ENCODE data around the gene RAPGEF2.
"Not testable (repeated sequence)": the region's sequence is repeated elsewhere in the genome, so short reads cannot be mapped to it uniquely, and the experiment has no call there.

The RAPGEF2 gene

GRCh38 chr4:159250751-159251325 lies 148.0 kb downstream of the RAPGEF2 start:
- no peak overlapping the region for H3K27ac Mint-ChIP-seq
- H3K4me1 Mint-ChIP-seq: peaks cover 0 to 2% of the 10 kb centered on the region in 2 donors
- H3K4me3 Mint-ChIP-seq: no peak overlapping the region
- DNase-seq (no peak), ATAC-seq (replicated peaks) (no peak)
- no peaks in the 10 kb centered on the region for H3K27me3 Mint-ChIP-seq
- peaks cover 0 to 4% of the 10 kb centered on the region in 2 donors for H3K9me3 Mint-ChIP-seq
- peaks cover 13 to 25% of the 10 kb centered on the region in 2 donors for H3K36me3 Mint-ChIP-seq

GRCh38 chr4:159251580-159251979 lies 148.7 kb downstream of the RAPGEF2 start:
- H3K9me3 Mint-ChIP-seq; DNase-seq; ATAC-seq (replicated peaks); H3K27ac Mint-ChIP-seq; H3K27me3 Mint-ChIP-seq; H3K4me3 Mint-ChIP-seq; H3K4me1 Mint-ChIP-seq: not testable (repeated sequence)
- H3K36me3 Mint-ChIP-seq: peaks cover 14 to 29% of the 10 kb centered on the region in 2 donors

DNA sequence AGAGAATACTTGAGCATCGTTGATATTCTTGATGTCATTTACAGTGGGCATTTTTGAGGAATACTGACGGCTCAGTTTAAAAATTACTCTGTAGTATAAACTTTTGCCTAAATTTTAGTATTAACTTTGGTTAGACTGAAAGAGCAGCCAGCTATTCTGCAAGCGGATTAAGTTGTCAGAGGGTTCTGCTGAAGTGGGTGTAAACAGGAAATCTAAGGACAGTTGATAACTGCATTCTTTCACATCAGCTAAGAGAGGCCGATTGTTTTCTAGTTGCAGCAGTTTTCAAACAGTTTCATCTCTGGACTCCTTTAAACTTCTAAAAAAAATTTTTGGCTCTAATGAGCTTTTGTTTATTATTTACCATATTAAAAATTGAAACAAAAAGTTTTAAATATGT lies 149.6 kb downstream of the RAPGEF2 start:
- Mint-ChIP-seq H3K4me1 (peaks cover 0 to 2% of the 10 kb centered on the region in 2 donors), H3K36me3 (peaks cover 12 to 35% of the 10 kb centered on the region in 2 donors), H3K4me3 (no peak overlapping the region), H3K9me3 (peaks cover 4% of the 10 kb centered on the region in 2 donors), H3K27me3 (no peaks in the 10 kb centered on the region), H3K27ac (no peak overlapping the region)
- DNase-seq: no peak
- ATAC-seq (replicated peaks): no peak

GRCh38 chr4:159256037-159256436 lies 153.2 kb downstream of the RAPGEF2 start:
- DNase-seq (no peak), ATAC-seq (replicated peaks) (no peak)
- peaks cover 12 to 32% of the 10 kb centered on the region in 2 donors for H3K36me3 Mint-ChIP-seq
- peaks cover 0 to 2% of the 10 kb centered on the region in 2 donors for H3K4me1 Mint-ChIP-seq
- H3K27ac Mint-ChIP-seq: no peak overlapping the region
- H3K4me3 Mint-ChIP-seq: no peak overlapping the region
- H3K9me3 Mint-ChIP-seq: peaks cover 4% of the 10 kb centered on the region in 2 donors
- no peaks in the 10 kb centered on the region for H3K27me3 Mint-ChIP-seq

DNA sequence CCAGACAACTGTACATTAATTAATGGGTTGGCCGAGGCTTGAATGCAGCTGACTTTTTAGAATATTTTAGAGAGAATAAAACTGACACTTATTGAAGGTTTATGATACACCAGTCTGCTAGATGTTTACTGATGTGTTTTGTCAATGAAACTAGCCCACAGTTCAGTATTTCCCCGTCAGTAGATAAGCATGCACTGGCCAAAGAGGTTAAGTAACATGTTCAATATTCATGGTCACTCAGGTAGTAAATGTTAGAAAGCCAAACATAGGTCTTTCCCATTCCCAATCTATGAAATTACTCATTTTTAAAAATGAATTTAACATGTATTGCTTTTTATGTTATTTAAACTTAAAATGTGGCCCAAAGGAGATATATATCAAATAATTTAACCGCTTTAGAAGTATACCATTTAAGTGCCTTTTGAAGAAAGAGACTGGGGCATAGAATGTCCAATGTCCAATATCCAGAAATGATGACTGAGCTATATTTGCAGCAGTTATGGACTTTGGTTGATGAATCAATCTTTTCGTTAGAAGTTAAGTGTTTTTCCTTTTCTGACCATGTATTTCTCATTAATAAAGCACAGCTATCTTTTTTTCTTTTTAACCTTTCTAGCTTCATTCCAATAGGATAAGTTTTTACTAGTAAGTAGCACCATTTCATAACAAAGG lies 156.1 kb downstream of the RAPGEF2 start:
- no peak overlapping the region for H3K4me3 Mint-ChIP-seq
- H3K4me1 Mint-ChIP-seq: no peaks in the 10 kb centered on the region
- peaks cover 0 to 4% of the 10 kb centered on the region in 2 donors for H3K9me3 Mint-ChIP-seq
- H3K27ac Mint-ChIP-seq: no peak overlapping the region
- ATAC-seq (replicated peaks): no peak
- no peaks in the 10 kb centered on the region for H3K27me3 Mint-ChIP-seq
- DNase-seq: no peak
- peaks cover 1 to 23% of the 10 kb centered on the region in 2 donors for H3K36me3 Mint-ChIP-seq

GRCh38 chr4:159264057-159264456 lies 161.2 kb downstream of the RAPGEF2 start:
- no peaks in the 10 kb centered on the region for H3K9me3 Mint-ChIP-seq
- H3K36me3 Mint-ChIP-seq: no peaks in the 10 kb centered on the region
- H3K27ac Mint-ChIP-seq: no peak overlapping the region
- no peaks in the 10 kb centered on the region for H3K27me3 Mint-ChIP-seq
- H3K4me3 Mint-ChIP-seq: no peak overlapping the region
- H3K4me1 Mint-ChIP-seq: peaks cover 3 to 5% of the 10 kb centered on the region in 2 donors
- no peak for DNase-seq
- no peak for ATAC-seq (replicated peaks)

DNA sequence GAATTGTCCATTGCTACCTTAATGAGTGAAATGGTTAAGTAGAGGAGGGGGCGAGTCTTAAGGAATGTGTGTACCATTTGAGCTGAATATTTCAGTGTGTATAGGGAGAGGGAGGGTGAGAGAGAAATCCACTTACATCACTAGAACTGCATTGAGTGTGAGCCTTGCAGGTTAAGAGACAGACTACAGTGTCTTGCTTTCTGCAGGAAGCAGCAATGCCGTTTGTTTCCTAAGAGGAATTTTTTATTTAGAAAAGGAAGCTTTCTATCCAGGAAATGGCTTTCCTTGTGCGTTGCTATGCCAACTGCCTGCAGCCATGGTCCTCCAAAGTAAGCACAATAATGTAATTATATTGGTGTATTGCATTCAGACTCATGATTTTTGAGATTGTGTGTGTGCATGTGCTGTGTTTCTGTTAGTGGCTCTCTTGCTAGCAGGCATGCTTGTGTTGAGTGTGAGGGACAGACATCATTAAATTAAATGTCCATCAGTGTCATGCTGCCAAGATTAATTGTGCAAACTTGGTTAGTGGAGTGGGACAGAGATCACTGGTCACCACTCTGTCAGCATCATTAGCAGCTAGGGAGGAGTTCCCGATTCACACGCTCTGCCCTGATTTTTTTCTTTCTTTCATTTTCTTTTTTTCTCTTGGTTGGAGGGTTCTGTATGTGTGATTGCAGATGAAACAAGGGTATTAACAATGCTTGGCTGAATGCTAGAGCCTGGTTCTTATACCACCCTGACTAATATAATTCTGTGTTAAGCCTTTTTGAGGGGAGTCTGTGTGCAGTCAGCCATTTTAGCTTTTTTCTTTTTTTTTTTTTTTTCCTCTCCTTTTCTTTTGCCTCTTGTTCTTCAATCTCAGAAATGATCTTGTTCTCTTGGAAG lies 164.3 kb downstream of the RAPGEF2 start:
- no peak overlapping the region for H3K4me3 Mint-ChIP-seq
- H3K4me1 Mint-ChIP-seq: peaks cover 6 to 11% of the 10 kb centered on the region in 2 donors
- ATAC-seq (replicated peaks) (no peak), DNase-seq (no peak)
- no peaks in the 10 kb centered on the region for H3K27me3 Mint-ChIP-seq
- no peak overlapping the region for H3K27ac Mint-ChIP-seq
- no peaks in the 10 kb centered on the region for H3K9me3 Mint-ChIP-seq
- H3K36me3 Mint-ChIP-seq: no peaks in the 10 kb centered on the region

- no peak overlapping the region for H3K4me3 Mint-ChIP-seq
- DNase-seq: no peak
These were observed 165.0 kb downstream of the RAPGEF2 start for GRCh38 chr4:159267869-159268285.

DNA sequence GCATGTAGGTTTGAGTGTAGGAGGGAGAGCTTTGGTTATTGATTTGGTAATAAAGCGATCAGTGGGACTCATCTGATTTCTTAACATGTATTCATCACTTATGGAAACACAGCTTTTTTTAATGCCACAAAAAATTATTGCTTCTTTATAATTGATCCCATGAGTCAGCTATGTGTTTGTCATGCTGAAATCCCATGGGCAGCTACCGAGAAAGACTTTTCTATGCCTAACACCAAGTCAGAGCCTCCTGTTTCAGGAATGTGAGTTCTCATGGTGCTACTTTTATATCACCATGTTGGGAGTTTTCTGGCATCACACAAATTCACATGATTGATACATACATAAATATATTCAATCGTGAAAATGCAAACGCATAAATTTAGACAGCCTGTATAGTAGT lies 165.7 kb downstream of the RAPGEF2 start:
- Mint-ChIP-seq H3K4me3 (no peak overlapping the region), H3K9me3 (no peaks in the 10 kb centered on the region), H3K27me3 (no peaks in the 10 kb centered on the region), H3K36me3 (no peaks in the 10 kb centered on the region), H3K27ac (no peak overlapping the region), H3K4me1 (peaks cover 6 to 11% of the 10 kb centered on the region in 2 donors)
- no peak for DNase-seq
- no peak for ATAC-seq (replicated peaks)

More at GRCh38 chr4:159267869-159268285, 165.0 kb downstream of the RAPGEF2 start:
- Mint-ChIP-seq H3K4me1 (peaks cover 6 to 11% of the 10 kb centered on the region in 2 donors), H3K36me3 (no peaks in the 10 kb centered on the region), H3K27ac (no peak overlapping the region), H3K27me3 (no peaks in the 10 kb centered on the region), H3K9me3 (no peaks in the 10 kb centered on the region)
- ATAC-seq (replicated peaks): no peak

GRCh38 chr4:159269116-159269515 lies 166.2 kb downstream of the RAPGEF2 start:
- no peak for DNase-seq
- no peaks in the 10 kb centered on the region for H3K27me3 Mint-ChIP-seq
- no peaks in the 10 kb centered on the region for H3K9me3 Mint-ChIP-seq
- no peaks in the 10 kb centered on the region for H3K36me3 Mint-ChIP-seq
- no peak overlapping the region for H3K27ac Mint-ChIP-seq
- no peak for ATAC-seq (replicated peaks)
- peaks cover 6 to 11% of the 10 kb centered on the region in 2 donors for H3K4me1 Mint-ChIP-seq
- no peak overlapping the region for H3K4me3 Mint-ChIP-seq

DNA sequence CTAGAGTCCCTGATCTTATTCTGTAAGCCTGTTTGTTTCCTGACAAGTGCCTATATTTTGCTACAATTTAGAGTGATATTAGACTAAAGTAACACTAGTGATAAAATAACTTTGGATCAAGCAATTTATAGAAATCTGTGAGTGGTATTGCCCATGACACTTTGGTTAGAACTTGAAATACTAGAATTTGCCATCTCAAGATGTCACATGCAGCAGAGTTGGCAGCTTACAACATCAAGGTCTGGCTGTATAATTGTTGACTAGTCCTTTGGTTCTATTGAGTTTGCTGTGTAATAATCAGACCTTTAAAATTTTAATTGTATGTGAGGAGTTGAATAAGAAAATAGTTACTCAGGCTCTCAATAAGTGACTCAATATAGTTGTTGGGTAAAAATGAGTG lies 167.1 kb downstream of the RAPGEF2 start:
- H3K4me3 Mint-ChIP-seq: no peak overlapping the region
- H3K9me3 Mint-ChIP-seq: no peaks in the 10 kb centered on the region
- H3K27me3 Mint-ChIP-seq: no peaks in the 10 kb centered on the region
- H3K4me1 Mint-ChIP-seq: peaks cover 6 to 10% of the 10 kb centered on the region in 2 donors
- no peak overlapping the region for H3K27ac Mint-ChIP-seq
- no peaks in the 10 kb centered on the region for H3K36me3 Mint-ChIP-seq
- no peak for DNase-seq
- no peak for ATAC-seq (replicated peaks)

- ATAC-seq (replicated peaks) (no peak), DNase-seq (no peak)
- H3K9me3 Mint-ChIP-seq: no peaks in the 10 kb centered on the region
- no peaks in the 10 kb centered on the region for H3K27me3 Mint-ChIP-seq
- H3K36me3 Mint-ChIP-seq: no peaks in the 10 kb centered on the region
- peaks cover 3 to 6% of the 10 kb centered on the region in 2 donors for H3K4me1 Mint-ChIP-seq
- H3K4me3 Mint-ChIP-seq: no peak overlapping the region
- H3K27ac Mint-ChIP-seq: no peak overlapping the region
These were observed 169.0 kb downstream of the RAPGEF2 start for GRCh38 chr4:159271856-159272255.

DNA sequence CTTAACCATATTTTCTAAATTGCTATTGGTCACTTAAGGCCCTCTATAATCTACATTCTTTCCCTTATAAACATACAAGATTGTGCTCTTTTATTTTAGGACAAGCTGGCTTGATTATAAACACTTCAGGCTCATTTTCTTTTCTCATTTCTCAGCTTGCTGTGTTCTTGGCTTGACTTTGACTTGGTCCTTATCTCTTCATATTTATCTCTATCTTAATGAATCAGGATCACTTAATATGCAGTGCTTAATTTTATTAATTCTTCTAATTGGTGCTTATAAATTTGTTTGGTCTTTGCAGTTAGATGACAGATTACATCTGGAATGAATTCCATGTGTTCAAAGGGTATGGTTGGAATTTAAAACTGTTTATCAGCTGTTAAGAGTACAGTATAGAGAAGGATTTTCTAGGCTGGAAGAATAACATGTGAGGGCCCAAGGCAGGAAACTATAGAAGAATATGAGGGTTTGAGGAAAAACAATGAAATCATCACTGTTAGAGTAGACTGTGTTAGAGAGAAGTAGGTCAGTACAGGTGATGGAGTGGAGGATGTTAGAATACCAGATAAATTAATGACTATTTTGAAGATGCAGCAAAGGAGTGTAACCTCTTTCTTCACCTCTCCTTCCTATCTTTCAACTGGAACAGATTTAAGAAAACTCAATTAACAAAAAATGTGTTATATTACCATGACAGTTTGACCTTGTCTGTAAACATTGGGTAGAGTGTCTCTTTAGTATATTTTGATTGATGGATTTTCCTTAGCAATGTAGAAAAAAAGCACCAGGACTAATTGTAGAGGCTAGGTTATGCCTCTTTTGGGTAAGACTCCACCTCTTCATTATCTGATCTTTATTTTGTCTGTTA lies 169.6 kb downstream of the RAPGEF2 start:
- H3K9me3 Mint-ChIP-seq: no peaks in the 10 kb centered on the region
- H3K4me3 Mint-ChIP-seq: no peak overlapping the region
- no peak overlapping the region for H3K27ac Mint-ChIP-seq
- peaks cover 1 to 2% of the 10 kb centered on the region in 2 donors for H3K36me3 Mint-ChIP-seq
- DNase-seq: no peak
- no peaks in the 10 kb centered on the region for H3K27me3 Mint-ChIP-seq
- H3K4me1 Mint-ChIP-seq: peaks cover 3 to 6% of the 10 kb centered on the region in 2 donors
- ATAC-seq (replicated peaks): no peak

- H3K9me3 Mint-ChIP-seq: peaks cover 0 to 2% of the 10 kb centered on the region in 2 donors
- no peaks in the 10 kb centered on the region for H3K27me3 Mint-ChIP-seq
- H3K36me3 Mint-ChIP-seq: peaks cover 5 to 6% of the 10 kb centered on the region in 2 donors
- ATAC-seq (replicated peaks) (no peak), DNase-seq (no peak)
- H3K4me1 Mint-ChIP-seq: peaks cover 3 to 6% of the 10 kb centered on the region in 2 donors
- H3K4me3 Mint-ChIP-seq: no peak overlapping the region
- H3K27ac Mint-ChIP-seq: no peak overlapping the region
These were observed 170.2 kb downstream of the RAPGEF2 start for GRCh38 chr4:159273141-159273438.

Data from stimulated activated naive B cell treated with anti-CD40 and anti-IgM and Interleukin-4, amounts not matched to agents 10 μg/mL and 1 μg/mL and 100 μg/mL, for 72 hours (primary cell).